PFSK-1 (cell line): ENCODE measurements around the gene CEP104.

Experiments used
- FOXP2 ChIP-seq: optimal IDR thresholded peaks from 2 replicates; pipeline ENCODE3; 2011; ENCODE audit warnings: borderline replicate concordance, control low read depth, inconsistent platforms; ENCODE audit not compliant: insufficient read depth; ENCODE audit errors: extremely low read length, extremely low read depth
- POLR2AphosphoS5 ChIP-seq: IDR thresholded peaks from 2 replicates; pipeline ENCODE4 v1.6.1; 2012; ENCODE audit warnings: low read depth, mild to moderate bottlenecking, control low read depth, low read length, moderate library complexity
- SIN3A ChIP-seq: IDR thresholded peaks from 2 replicates; pipeline ENCODE4 v1.6.1; 2012; ENCODE audit warnings: mild to moderate bottlenecking, low read length, moderate library complexity, borderline replicate concordance; ENCODE audit not compliant: insufficient read depth
- TAF1 ChIP-seq: IDR thresholded peaks from 2 replicates; pipeline ENCODE4 v1.6.1; 2012; ENCODE audit warnings: low read length, control low read depth, borderline replicate concordance; ENCODE audit not compliant: insufficient read depth
- TF ChIP-seq, protein P1 (sequence below), 2 experiments: IDR thresholded peaks; 2 replicates each; pipeline versions ENCODE4 v1.6.1 to v1.8.0; 2011 to 2012; ENCODE audit warnings: low read depth in 2 of 2, low read length in 2 of 2, control low read depth in 1 of 2, inconsistent platforms in 1 of 2, mild to moderate bottlenecking in 1 of 2, moderate library complexity in 1 of 2; ENCODE audit not compliant: insufficient read depth in 1 of 2

The CEP104 gene

GRCh38 chr1:3767328-3767925 is 89.6 kb downstream of the CEP104 start:
- TF ChIP-seq, protein P1, sequence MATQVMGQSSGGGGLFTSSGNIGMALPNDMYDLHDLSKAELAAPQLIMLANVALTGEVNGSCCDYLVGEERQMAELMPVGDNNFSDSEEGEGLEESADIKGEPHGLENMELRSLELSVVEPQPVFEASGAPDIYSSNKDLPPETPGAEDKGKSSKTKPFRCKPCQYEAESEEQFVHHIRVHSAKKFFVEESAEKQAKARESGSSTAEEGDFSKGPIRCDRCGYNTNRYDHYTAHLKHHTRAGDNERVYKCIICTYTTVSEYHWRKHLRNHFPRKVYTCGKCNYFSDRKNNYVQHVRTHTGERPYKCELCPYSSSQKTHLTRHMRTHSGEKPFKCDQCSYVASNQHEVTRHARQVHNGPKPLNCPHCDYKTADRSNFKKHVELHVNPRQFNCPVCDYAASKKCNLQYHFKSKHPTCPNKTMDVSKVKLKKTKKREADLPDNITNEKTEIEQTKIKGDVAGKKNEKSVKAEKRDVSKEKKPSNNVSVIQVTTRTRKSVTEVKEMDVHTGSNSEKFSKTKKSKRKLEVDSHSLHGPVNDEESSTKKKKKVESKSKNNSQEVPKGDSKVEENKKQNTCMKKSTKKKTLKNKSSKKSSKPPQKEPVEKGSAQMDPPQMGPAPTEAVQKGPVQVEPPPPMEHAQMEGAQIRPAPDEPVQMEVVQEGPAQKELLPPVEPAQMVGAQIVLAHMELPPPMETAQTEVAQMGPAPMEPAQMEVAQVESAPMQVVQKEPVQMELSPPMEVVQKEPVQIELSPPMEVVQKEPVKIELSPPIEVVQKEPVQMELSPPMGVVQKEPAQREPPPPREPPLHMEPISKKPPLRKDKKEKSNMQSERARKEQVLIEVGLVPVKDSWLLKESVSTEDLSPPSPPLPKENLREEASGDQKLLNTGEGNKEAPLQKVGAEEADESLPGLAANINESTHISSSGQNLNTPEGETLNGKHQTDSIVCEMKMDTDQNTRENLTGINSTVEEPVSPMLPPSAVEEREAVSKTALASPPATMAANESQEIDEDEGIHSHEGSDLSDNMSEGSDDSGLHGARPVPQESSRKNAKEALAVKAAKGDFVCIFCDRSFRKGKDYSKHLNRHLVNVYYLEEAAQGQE (IDR thresholded peaks at IDR 0.05; ENCODE audit: insufficient read depth in 1 of 2, low read depth in 2 of 2, low read length in 2 of 2) = no peak
- TF ChIP-seq TAF1 = no peak
- no peak for TF ChIP-seq SIN3A
- TF ChIP-seq FOXP2 = no peak
- no peak for TF ChIP-seq POLR2AphosphoS5

- TF ChIP-seq, protein P1 (IDR thresholded peaks at IDR 0.05; ENCODE audit: insufficient read depth in 1 of 2, low read depth in 2 of 2, low read length in 2 of 2) = no peak
- no peak for TF ChIP-seq POLR2AphosphoS5
- TF ChIP-seq FOXP2 = no peak
- no peak for TF ChIP-seq SIN3A
- no peak for TF ChIP-seq TAF1
Observed at GRCh38 chr1:3763351-3764125, 93.5 kb downstream of the CEP104 start.

- no peak for TF ChIP-seq TAF1
- TF ChIP-seq, protein P1 (IDR thresholded peaks at IDR 0.05; ENCODE audit: insufficient read depth in 1 of 2, low read depth in 2 of 2, low read length in 2 of 2) = no peak
- TF ChIP-seq FOXP2 = no peak
- TF ChIP-seq POLR2AphosphoS5 = no peak
- no peak for TF ChIP-seq SIN3A
Observed at GRCh38 chr1:3762873-3763228, 94.2 kb downstream of the CEP104 start.

DNA sequence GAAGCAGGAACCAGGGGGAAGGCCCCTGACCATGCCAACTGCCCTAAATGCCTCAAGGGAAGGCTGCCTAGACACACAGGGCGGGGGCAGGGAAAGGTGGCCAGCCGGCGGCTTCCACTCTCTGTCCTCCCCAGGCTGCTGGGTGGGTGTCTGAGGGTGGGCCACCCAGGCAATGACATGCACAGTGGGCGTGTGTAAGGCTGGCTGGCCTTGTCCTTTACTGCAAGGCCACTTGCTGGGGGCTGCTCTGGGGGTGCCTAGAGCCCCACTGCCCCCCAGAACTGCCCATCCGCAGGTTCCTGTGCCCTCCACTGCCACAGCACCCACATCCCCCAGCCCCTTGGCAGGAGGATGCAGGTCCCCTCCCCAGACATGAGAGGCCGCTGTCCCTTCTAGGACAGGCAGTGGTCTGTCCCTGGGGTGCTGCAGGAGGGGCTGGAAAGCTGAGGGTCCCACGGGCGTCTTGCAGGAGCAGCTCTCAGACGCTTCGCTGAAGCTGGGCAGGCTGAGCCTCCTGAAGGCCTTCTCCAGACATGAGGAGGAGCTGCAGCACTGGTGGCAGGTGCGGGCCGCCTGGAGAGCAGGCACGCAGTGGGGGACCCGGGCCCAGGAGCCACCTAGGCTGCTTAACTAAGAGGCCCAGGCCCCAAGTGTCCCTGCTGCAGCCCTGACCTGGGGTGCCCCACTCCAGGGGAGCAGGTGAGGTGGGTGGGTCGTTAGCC is 94.7 kb downstream of the CEP104 start:
- TF ChIP-seq TAF1 = no peak
- no peak for TF ChIP-seq FOXP2
- TF ChIP-seq, protein P1 (IDR thresholded peaks at IDR 0.05; ENCODE audit: insufficient read depth in 1 of 2, low read depth in 2 of 2, low read length in 2 of 2) = no peak
- TF ChIP-seq SIN3A = no peak
- TF ChIP-seq POLR2AphosphoS5 = no peak
